Progenitor cell of endocrine pancreas (in vitro differentiated cells): ENCODE results near the gene LDLRAD4. TPM values are rescaled to one million over a fixed set of nuclear protein-coding genes. Genes with fewer than 3 reads are reported as not detected.
A peak's percentile ranks its signal among the peaks of the same experiment; 100 is the strongest.

Source experiments
- DNase-seq: peaks from one replicate; pipeline ENCODE4 v3.0.0; 2021; ENCODE audit warnings: low spot score; ENCODE audit not compliant: unreplicated experiment
- H3K27ac Mint-ChIP-seq: 2 replicates; pipeline ENCODE4 v1.8.0; 2021; ENCODE audit warnings: mild to moderate bottlenecking, moderate library complexity, mixed read lengths
- H3K27me3 Mint-ChIP-seq: 2 replicates; pipeline ENCODE4 v1.8.0; 2021; ENCODE audit warnings: mixed read lengths
- H3K36me3 Mint-ChIP-seq: 2 replicates; pipeline ENCODE4 v1.8.0; 2022; ENCODE audit warnings: mixed read lengths; ENCODE audit not compliant: insufficient read depth
- H3K4me1 Mint-ChIP-seq: 2 replicates; pipeline ENCODE4 v1.8.0; 2021; ENCODE audit warnings: low read depth, mixed read lengths
- H3K4me3 Mint-ChIP-seq: 2 replicates; pipeline ENCODE4 v1.8.0; 2021; ENCODE audit warnings: low read depth, mild to moderate bottlenecking, moderate library complexity, mixed read lengths
- H3K9me3 Mint-ChIP-seq: 2 replicates; pipeline ENCODE4 v1.8.0; 2021; ENCODE audit warnings: low read depth, mixed read lengths
- CTCF ChIP-seq: fragments of 200-600 bp; sonication (generic); IDR thresholded peaks from one replicate; pipeline ENCODE4 v1.5.0; 2021; ENCODE audit warnings: antibody characterized with exemption, mild to moderate bottlenecking; ENCODE audit not compliant: unreplicated experiment
- total RNA-seq: library from RNA; stranded (reverse); gene quantifications from 2 replicates; pipeline ENCODE4 v1.2.1, GENCODE V29; 2021

Gene LDLRAD4
- total RNA-seq, 1 donor from 2014 or later, result 3.8 TPM

GRCh38 chr18:13211534-13211933 is 7.0 kb upstream of the LDLRAD4 start:
- Mint-ChIP-seq H3K36me3 (no peaks in the 10 kb centered on the region), H3K27ac (no peak overlapping the region), H3K9me3 (no peaks in the 10 kb centered on the region), H3K4me1 (no peaks in the 10 kb centered on the region), H3K27me3 (peaks cover 46% of the 10 kb centered on the region), H3K4me3 (no peak overlapping the region)
- DNase-seq, result no peak
- no peak for TF ChIP-seq CTCF

GRCh38 chr18:13213036-13213795 is 5.3 kb upstream of the LDLRAD4 start:
- Mint-ChIP-seq H3K9me3 (no peaks in the 10 kb centered on the region), H3K36me3 (no peaks in the 10 kb centered on the region), H3K27ac (no peak overlapping the region), H3K4me1 (peaks cover 2% of the 10 kb centered on the region), H3K4me3 (no peak overlapping the region), H3K27me3 (peaks cover 42% of the 10 kb centered on the region)
- DNase-seq, result no peak
- TF ChIP-seq CTCF, result no peak

GRCh38 chr18:13214609-13215008 is 4.0 kb upstream of the LDLRAD4 start:
- Mint-ChIP-seq H3K4me3 (no peak overlapping the region), H3K4me1 (peaks cover 3% of the 10 kb centered on the region), H3K27me3 (peaks cover 49% of the 10 kb centered on the region)

GRCh38 chr18:13216092-13216582 is 2.4 kb upstream of the LDLRAD4 start:
- Mint-ChIP-seq H3K27ac (peak overlapping the region; percentile 84), H3K4me1 (peaks cover 6% of the 10 kb centered on the region), H3K4me3 (peak overlapping the region; percentile 79), H3K36me3 (no peaks in the 10 kb centered on the region), H3K9me3 (no peaks in the 10 kb centered on the region), H3K27me3 (peaks cover 64% of the 10 kb centered on the region)
- no peak for DNase-seq
- TF ChIP-seq CTCF, result peak; percentile 55

More at GRCh38 chr18:13214609-13215008, 4.0 kb upstream of the LDLRAD4 start:
- H3K36me3 Mint-ChIP-seq, result no peaks in the 10 kb centered on the region
- H3K27ac Mint-ChIP-seq, result no peak overlapping the region
- no peak for TF ChIP-seq CTCF
- DNase-seq, result no peak
- no peaks in the 10 kb centered on the region for H3K9me3 Mint-ChIP-seq

- Mint-ChIP-seq H3K4me1 (peaks cover 6% of the 10 kb centered on the region), H3K27me3 (peaks cover 67% of the 10 kb centered on the region), H3K27ac (peak overlapping the region; percentile 84)
Observed at GRCh38 chr18:13216711-13217465, 1.7 kb upstream of the LDLRAD4 start.

More at GRCh38 chr18:13216711-13217465, 1.7 kb upstream of the LDLRAD4 start:
- DNase-seq, result peak; percentile 52
- Mint-ChIP-seq H3K9me3 (no peaks in the 10 kb centered on the region), H3K4me3 (peak overlapping the region; percentile 79), H3K36me3 (no peaks in the 10 kb centered on the region)
- TF ChIP-seq CTCF, result peak; percentile 50
